ENCODE data around the gene ZNF483.
A peak's percentile ranks its signal among the peaks of the same experiment; 100 is the strongest.

Gene ZNF483

GRCh38 chr9:111582888-111583287 is 57.9 kb downstream of the ZNF483 start:
- no peak for DNase-seq
- H3K27ac Mint-ChIP-seq: no peak overlapping the region
- no peaks in the 10 kb centered on the region for H3K27me3 Mint-ChIP-seq
- no peaks in the 10 kb centered on the region for H3K4me1 Mint-ChIP-seq (ENCODE audit: low read depth)
- no peaks in the 10 kb centered on the region for H3K36me3 Mint-ChIP-seq (ENCODE audit: low read depth)
- no peak overlapping the region for H3K4me3 Mint-ChIP-seq
- no peaks in the 10 kb centered on the region for H3K9me3 Mint-ChIP-seq

DNA sequence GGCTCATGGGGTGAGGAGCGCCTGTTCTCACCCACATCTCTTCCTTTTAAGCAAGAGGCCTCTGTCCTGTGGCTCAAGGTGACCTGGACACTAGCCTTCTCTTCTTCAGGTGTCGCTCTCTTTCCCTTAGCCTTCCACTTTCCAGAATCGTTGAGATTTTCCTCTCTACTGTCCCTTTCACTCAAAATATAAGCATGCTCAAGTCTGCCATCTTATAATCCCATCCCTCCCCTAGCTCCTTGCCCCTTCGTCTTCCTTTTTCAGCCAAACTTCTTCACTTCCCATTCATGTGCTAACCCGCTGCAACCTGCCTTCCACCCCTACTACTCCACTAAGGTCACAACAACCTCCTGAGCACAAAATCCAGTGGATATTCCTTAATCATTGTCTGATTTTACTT is 61.4 kb downstream of the ZNF483 start:
- Mint-ChIP-seq H3K27me3 (no peaks in the 10 kb centered on the region), H3K27ac (no peak overlapping the region), H3K4me1 (ENCODE audit: low read depth) (no peaks in the 10 kb centered on the region), H3K36me3 (ENCODE audit: low read depth) (no peaks in the 10 kb centered on the region), H3K9me3 (no peaks in the 10 kb centered on the region), H3K4me3 (no peak overlapping the region)
- DNase-seq: no peak

DNA sequence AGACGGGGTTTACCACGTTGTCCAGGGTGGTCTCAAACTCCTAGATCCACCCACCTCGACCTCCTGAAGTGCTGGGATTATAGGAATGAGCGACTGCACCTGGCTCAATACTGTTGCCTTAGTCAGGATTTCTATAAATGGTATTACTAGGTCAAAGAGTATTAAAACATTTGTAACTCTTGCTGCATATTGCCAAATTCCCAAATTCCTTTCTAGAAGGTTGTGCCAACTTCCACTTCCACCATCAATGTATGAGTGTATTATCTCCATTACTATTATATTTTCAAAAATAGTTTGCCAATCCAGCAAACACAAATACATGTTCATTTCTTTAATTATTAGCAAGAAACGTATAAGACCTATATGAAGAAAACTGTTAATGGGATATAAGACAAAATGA is 63.9 kb downstream of the ZNF483 start:
- Mint-ChIP-seq H3K9me3 (no peaks in the 10 kb centered on the region), H3K27ac (no peak overlapping the region), H3K36me3 (ENCODE audit: low read depth) (no peaks in the 10 kb centered on the region), H3K27me3 (no peaks in the 10 kb centered on the region), H3K4me1 (ENCODE audit: low read depth) (no peaks in the 10 kb centered on the region), H3K4me3 (no peak overlapping the region)
- DNase-seq: no peak

DNA sequence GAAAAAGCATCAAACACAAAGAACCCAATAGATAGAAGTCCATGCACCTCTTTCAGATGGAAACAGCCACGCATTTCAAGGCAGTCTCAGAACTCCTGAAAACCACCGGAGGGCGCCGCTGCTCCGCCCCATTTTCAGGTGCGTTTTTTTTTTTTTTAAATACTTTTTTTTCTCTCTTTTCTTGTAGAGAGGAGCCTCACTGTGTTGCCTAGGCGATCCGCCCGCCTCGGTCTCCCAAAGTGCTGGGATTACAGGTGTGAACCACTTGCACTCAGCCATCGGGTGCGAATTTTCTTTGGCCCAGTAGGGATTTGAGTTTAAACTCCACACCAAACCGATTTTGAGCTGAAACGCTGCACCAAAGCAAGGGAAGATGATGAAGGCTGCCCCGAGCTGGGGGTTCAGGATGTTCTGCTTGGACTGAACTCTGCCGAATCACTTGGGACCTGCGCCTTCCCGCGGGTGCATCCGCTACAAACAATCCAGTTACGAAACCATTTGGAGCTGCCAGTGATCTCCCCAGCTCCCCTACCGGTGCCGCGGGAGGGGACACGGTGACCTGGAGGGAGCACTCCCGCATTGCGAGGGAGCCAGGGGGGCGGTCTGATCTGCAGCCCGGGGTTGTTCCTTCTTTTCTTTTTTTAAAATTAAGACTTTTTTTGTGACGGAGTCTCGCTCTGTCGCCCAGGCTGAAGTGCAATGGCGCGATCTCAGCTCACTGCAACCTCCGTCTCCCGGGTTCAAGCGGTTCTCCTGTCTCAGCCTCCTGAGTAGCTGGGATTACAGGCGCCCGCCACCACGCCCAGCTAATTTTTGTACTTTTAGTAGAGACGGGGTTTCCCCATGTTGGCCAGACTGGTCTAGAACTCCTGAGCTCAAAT is 73.1 kb downstream of the ZNF483 start:
- H3K4me3 Mint-ChIP-seq: peak overlapping the region; percentile 83
- peaks cover 38% of the 10 kb centered on the region for H3K27me3 Mint-ChIP-seq
- DNase-seq: peak; percentile 69
- no peak overlapping the region for H3K27ac Mint-ChIP-seq
- H3K36me3 Mint-ChIP-seq (ENCODE audit: low read depth): no peaks in the 10 kb centered on the region
- H3K4me1 Mint-ChIP-seq (ENCODE audit: low read depth): peaks cover 20% of the 10 kb centered on the region
- no peaks in the 10 kb centered on the region for H3K9me3 Mint-ChIP-seq

DNA sequence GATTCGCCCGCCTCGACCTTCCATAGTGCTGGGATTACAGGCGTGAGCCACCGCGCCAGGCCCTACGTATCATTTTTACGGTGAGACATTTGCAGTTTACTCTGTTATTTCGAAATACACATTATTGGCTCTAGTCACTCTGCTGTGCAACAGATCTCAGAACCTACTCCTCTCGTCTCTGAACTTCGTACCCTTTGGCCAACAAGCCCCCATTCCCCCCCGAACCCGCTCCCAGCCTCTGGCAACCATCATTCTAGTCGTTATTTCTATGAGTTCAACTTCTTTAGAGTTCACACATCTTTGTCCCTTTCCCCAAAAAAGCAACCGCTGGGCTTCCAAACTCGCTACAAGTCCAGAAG is 73.7 kb downstream of the ZNF483 start:
- no peaks in the 10 kb centered on the region for H3K9me3 Mint-ChIP-seq
- peaks cover 20% of the 10 kb centered on the region for H3K4me1 Mint-ChIP-seq (ENCODE audit: low read depth)
- peaks cover 38% of the 10 kb centered on the region for H3K27me3 Mint-ChIP-seq
- no peaks in the 10 kb centered on the region for H3K36me3 Mint-ChIP-seq (ENCODE audit: low read depth)
- no peak overlapping the region for H3K27ac Mint-ChIP-seq
- peak overlapping the region; percentile 83 for H3K4me3 Mint-ChIP-seq
- peak; percentile 43 for DNase-seq

- peaks cover 38% of the 10 kb centered on the region for H3K27me3 Mint-ChIP-seq
- H3K36me3 Mint-ChIP-seq (ENCODE audit: low read depth): no peaks in the 10 kb centered on the region
Observed at GRCh38 chr9:111599092-111599954, 74.3 kb downstream of the ZNF483 start, which contains the start of gene PTGR1. Gene PTGR1, minus strand, starts transcription at chr9:111599647. Its CDS starts 2,225 bp downstream, at chr9:111597422.

DNA sequence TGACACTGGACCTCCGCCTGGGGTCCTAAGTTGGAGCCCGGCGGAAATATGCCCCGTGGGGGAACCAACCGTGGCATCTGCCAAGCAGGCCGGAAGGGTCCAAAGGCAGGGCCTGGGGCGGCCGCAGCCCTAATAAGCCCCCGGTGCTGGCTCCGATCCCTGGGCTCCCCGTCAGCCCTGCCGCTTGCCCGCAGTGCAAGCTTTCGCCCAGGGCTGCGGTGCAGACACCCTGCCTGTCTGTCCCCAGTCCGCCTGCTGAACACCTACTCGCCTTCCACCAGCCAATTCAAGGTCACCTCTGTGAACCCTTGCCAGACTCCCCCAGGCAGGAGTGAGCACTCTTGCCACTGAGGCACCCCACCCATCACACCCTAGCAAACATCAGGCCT is 75.0 kb downstream of the ZNF483 start:
- H3K4me1 Mint-ChIP-seq (ENCODE audit: low read depth): peaks cover 20% of the 10 kb centered on the region
- no peak overlapping the region for H3K27ac Mint-ChIP-seq
- H3K9me3 Mint-ChIP-seq: no peaks in the 10 kb centered on the region
- H3K4me3 Mint-ChIP-seq: peak overlapping the region; percentile 83
- peaks cover 38% of the 10 kb centered on the region for H3K27me3 Mint-ChIP-seq
- H3K36me3 Mint-ChIP-seq (ENCODE audit: low read depth): no peaks in the 10 kb centered on the region
- DNase-seq: no peak

More at GRCh38 chr9:111599092-111599954, 74.3 kb downstream of the ZNF483 start, which contains the start of gene PTGR1:
- Mint-ChIP-seq H3K9me3 (no peaks in the 10 kb centered on the region), H3K27ac (no peak within 1 kb of the TSS), H3K4me3 (peak within 1 kb of the TSS; percentile 83), H3K4me1 (ENCODE audit: low read depth) (peaks cover 20% of the 10 kb centered on the region)
- DNase-seq: peak; percentile 54

DNA sequence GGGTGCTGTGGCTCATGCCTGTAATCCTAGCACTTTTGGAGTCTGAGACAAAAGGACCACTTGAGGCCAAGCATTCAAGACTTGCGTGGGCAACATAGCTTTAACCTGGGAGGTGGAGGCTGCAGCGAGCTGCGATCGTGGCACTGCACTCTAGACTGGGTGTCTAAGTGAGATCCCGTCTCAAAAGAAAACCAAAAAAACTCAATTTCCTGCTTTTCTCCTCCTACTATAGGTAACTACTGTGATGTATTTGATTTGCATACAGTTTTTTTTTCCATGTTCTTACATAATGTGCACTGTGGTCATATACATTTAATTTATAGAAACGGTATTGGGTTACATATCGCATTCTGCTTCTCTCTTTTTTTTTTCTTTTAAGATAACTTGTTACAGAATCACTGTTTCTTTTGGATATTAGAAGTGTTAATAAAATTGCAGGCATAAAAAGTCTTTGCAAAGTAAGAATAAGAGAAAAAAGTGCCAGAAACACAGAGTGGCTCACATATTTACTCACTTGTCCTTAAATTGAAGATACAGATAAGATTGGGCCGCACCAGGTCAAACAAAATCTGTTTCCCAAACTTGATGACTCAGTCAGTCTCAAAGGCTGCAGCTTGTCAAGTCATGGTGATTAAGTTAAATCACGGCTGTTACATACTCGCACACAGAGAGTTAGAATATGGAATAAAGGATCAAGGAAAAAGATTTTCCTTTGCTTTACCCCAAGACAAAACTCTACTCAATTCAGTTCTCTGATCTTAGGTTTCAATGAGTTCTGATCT is 76.4 kb downstream of the ZNF483 start:
- H3K36me3 Mint-ChIP-seq (ENCODE audit: low read depth): no peaks in the 10 kb centered on the region
- DNase-seq: no peak
- no peak overlapping the region for H3K4me3 Mint-ChIP-seq
- peaks cover 38% of the 10 kb centered on the region for H3K27me3 Mint-ChIP-seq
- H3K4me1 Mint-ChIP-seq (ENCODE audit: low read depth): peaks cover 20% of the 10 kb centered on the region
- no peaks in the 10 kb centered on the region for H3K9me3 Mint-ChIP-seq
- no peak overlapping the region for H3K27ac Mint-ChIP-seq

DNA sequence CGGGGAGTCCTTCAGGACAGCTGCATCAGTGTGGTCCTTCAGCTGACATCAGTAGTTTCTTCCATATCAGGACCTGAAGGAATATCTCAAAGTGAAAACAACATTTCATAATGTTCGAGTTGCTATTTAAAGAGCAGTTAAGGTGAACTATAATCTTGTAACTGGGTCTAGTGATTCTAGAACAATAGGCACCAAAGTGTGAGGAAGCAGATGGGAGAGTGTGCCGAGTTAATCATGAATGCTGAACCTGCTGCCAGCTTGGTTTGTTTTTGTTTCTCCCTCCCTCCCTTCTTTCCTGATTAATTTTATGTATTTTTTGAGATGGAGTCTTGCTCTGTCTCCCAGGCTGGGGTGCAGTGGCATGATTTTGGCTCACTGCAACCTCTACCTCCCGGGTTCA is 78.1 kb downstream of the ZNF483 start:
- Mint-ChIP-seq H3K27ac (no peak overlapping the region), H3K27me3 (peaks cover 26% of the 10 kb centered on the region), H3K9me3 (no peaks in the 10 kb centered on the region)

GRCh38 chr9:111604054-111604615 is 79.2 kb downstream of the ZNF483 start:
- no peak overlapping the region for H3K27ac Mint-ChIP-seq
- peaks cover 5% of the 10 kb centered on the region for H3K4me1 Mint-ChIP-seq (ENCODE audit: low read depth)
- no peaks in the 10 kb centered on the region for H3K36me3 Mint-ChIP-seq (ENCODE audit: low read depth)
- no peaks in the 10 kb centered on the region for H3K9me3 Mint-ChIP-seq
- DNase-seq: no peak
- no peak overlapping the region for H3K4me3 Mint-ChIP-seq
- H3K27me3 Mint-ChIP-seq: peaks cover 24% of the 10 kb centered on the region

More for the DNA sequence above, 78.1 kb downstream of the ZNF483 start:
- peaks cover 13% of the 10 kb centered on the region for H3K4me1 Mint-ChIP-seq (ENCODE audit: low read depth)
- H3K36me3 Mint-ChIP-seq (ENCODE audit: low read depth): no peaks in the 10 kb centered on the region
- no peak for DNase-seq
- no peak overlapping the region for H3K4me3 Mint-ChIP-seq

DNA sequence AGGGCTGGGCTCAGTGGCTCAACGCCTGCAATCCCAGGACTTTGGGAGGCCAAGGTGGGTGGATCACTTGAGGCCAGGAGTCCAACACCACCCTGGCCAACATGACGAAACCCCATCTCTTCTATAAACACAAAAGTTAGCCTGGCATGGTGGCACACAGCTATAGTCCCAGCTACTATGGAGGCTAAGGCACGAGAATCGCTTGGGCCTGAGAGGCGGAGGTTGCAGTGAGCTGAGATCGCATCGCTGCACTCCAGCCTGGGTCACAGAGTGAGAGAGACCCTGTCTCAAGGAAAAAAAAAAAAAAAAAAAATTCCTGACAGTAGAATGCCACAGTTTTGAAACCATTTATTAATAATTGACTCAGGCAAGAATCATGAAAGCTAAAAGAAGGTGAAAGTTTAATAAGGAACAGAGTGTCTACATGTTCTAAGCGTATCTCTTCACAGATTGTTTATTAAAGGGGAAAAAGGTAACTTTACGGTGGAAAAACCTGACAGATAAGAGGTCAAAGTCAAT is 80.1 kb downstream of the ZNF483 start:
- peaks cover 18% of the 10 kb centered on the region for H3K27me3 Mint-ChIP-seq
- no peak overlapping the region for H3K27ac Mint-ChIP-seq
- no peaks in the 10 kb centered on the region for H3K36me3 Mint-ChIP-seq (ENCODE audit: low read depth)
- no peak for DNase-seq
- H3K4me3 Mint-ChIP-seq: no peak overlapping the region
- no peaks in the 10 kb centered on the region for H3K4me1 Mint-ChIP-seq (ENCODE audit: low read depth)
- H3K9me3 Mint-ChIP-seq: no peaks in the 10 kb centered on the region

DNA sequence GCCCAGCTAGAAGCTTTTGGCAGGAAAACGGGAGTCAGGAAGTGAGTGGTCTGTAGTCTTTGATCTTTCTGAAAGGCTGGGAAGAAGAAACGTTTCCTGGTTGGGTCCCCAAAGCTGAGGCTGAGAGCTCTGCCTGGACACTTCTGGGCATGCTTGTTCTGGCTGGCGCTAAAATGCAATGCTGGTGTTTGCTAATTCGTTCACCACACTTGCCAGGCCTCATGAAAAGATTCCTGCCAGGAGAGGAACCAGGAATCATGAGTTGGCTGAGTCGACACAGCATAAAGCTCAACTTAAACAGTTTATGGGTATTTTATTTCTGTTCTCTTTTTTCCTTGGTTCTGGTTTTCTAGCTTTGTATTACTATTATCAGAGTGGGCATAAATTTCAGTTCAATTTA is 85.2 kb downstream of the ZNF483 start:
- peaks cover 25% of the 10 kb centered on the region for H3K27me3 Mint-ChIP-seq
- H3K27ac Mint-ChIP-seq: no peak overlapping the region
- H3K36me3 Mint-ChIP-seq (ENCODE audit: low read depth): no peaks in the 10 kb centered on the region
- no peaks in the 10 kb centered on the region for H3K9me3 Mint-ChIP-seq
- DNase-seq: no peak
- no peak overlapping the region for H3K4me3 Mint-ChIP-seq
- no peaks in the 10 kb centered on the region for H3K4me1 Mint-ChIP-seq (ENCODE audit: low read depth)

GRCh38 chr9:111610845-111611244 is 85.9 kb downstream of the ZNF483 start:
- DNase-seq: no peak
- H3K9me3 Mint-ChIP-seq: no peaks in the 10 kb centered on the region
- no peak overlapping the region for H3K27ac Mint-ChIP-seq
- H3K27me3 Mint-ChIP-seq: peaks cover 25% of the 10 kb centered on the region
- no peaks in the 10 kb centered on the region for H3K4me1 Mint-ChIP-seq (ENCODE audit: low read depth)
- no peak overlapping the region for H3K4me3 Mint-ChIP-seq
- no peaks in the 10 kb centered on the region for H3K36me3 Mint-ChIP-seq (ENCODE audit: low read depth)

All from activated T-cell treated with anti-CD3 and anti-CD28 coated beads, Interleukin-2, amount 50 U/mL, for 24 hours (primary cell).